HG02571 (cell line): ENCODE measurements around the gene TTLL10.
"Not testable (repeated sequence)": the region's sequence is repeated elsewhere in the genome, so short reads cannot be mapped to it uniquely, and the experiment has no call there.

Experiments used
- ATAC-seq: cut with Tn5 transposase; IDR thresholded peaks from one replicate; pipeline ENCODE4 v1.9.1; 2021; ENCODE audit warnings: mild to moderate bottlenecking, moderate library complexity; ENCODE audit not compliant: unreplicated experiment

The TTLL10 gene

GRCh38 chr1:1170215-1171091 is 3.2 kb upstream of the TTLL10 start:
- no peak for ATAC-seq

- ATAC-seq, result no peak
Observed at GRCh38 chr1:1171161-1171545, 2.5 kb upstream of the TTLL10 start.

- no peak for ATAC-seq
Observed at GRCh38 chr1:1171546-1172340, 1.9 kb upstream of the TTLL10 start.

DNA sequence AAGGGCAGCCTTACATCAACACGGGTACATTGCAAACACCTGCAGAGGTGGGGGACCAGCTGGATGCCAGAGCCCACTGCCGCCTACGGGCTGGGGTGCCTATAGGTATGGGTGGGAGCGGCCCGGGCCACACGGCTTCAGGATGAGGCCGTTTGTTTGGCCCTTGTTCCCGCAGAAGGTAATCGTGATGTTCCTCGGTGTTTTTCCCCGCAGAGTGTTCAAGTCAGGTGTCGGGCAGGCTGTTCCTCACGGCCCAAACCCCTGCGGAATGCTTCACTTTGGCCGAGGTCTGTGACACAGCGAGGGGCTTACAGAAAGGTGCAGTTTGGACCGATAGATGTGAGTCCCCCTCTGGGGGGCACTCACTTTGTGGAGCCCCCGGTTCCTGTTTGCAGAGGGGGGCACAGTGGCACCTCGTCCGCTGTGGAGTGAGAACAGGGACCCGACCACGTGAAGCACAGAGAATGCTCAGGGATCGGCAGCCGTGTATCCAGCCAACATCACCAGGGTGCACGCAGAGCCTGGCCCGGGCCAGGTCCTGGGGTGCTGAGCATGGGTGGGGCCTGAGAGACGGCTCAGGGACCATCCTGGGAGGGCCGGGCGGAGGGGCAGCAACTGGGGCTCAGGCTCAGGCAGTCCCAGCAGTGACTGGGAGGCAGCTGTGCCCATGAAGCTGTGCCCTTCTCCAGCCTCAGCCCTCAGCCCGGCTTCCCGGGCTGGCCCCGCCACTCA is 453 bp upstream of the TTLL10 start:
- ATAC-seq, result no peak

DNA sequence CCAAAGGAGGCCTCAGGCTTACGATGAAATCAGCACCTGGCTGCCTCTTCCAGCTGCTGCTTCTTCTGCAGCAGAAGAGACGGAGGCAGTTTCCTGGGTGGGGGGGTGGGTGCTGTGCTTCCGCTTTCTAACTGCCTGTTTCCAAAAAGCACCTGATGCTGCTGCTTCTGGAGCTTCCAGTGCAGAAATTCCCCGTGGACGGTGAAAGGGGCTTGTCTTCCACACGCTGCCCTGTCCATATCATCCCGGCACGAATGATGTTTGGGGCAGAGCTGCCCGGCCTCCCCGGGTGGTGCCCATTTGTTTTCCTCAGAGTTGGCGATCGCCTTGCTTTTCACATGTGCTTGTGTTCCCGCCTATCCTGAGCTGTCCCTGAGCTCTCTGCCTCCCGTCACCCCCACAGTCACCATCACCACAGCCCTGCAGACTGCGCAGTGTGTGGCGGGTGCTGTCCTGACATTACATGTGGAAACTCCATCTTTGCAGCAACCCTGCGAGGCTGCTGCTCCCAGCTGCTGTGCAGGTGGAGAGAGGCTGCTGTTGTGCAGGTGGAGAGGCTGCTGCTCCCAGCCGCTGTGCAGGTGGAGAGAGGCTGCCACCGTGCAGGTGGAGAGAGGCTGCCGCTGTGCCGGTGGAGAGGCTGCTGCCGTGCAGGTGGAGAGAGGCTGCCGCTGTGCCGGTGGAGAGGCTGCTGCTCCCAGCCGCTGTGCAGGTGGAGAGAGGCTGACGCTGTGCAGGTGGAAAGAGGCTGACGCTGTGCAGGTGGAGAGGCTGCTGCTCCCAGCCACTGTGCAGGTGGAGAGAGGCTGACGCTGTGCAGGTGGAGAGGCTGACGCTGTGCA is 1.8 kb downstream of the TTLL10 start:
- ATAC-seq, result no peak

DNA sequence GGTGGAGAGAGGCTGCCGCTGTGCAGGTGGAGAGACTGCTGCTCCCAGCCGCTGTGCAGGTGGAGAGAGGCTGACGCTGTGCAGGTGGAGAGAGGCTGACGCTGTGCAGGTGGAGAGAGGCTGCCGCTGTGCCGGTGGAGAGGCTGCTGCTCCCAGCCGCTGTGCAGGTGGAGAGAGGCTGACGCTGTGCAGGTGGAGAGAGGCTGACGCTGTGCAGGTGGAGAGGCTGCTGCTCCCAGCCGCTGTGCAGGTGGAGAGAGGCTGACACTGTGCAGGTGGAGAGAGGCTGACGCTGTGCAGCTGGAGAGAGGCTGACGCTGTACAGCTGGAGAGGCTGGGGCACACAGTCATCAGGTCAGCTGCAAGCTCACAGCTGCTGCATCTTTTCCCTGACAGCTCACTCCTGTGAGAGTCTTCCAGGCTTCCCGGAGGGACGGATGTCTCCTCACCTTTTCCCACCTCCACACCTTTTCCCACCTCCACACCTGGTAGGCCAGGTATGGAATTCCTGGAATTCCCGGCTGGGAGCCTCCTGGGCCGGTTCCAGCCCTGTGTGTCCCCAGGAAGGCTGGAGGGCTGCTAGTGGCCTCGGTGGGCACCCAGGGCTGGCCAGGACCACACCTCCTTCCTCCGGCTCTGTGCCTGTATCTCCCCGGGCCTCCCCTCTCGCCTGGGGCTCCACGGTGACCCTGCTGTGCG is 2.5 kb downstream of the TTLL10 start:
- not testable (repeated sequence) for ATAC-seq

GRCh38 chr1:1176931-1177330 is 3.3 kb downstream of the TTLL10 start:
- no peak for ATAC-seq

DNA sequence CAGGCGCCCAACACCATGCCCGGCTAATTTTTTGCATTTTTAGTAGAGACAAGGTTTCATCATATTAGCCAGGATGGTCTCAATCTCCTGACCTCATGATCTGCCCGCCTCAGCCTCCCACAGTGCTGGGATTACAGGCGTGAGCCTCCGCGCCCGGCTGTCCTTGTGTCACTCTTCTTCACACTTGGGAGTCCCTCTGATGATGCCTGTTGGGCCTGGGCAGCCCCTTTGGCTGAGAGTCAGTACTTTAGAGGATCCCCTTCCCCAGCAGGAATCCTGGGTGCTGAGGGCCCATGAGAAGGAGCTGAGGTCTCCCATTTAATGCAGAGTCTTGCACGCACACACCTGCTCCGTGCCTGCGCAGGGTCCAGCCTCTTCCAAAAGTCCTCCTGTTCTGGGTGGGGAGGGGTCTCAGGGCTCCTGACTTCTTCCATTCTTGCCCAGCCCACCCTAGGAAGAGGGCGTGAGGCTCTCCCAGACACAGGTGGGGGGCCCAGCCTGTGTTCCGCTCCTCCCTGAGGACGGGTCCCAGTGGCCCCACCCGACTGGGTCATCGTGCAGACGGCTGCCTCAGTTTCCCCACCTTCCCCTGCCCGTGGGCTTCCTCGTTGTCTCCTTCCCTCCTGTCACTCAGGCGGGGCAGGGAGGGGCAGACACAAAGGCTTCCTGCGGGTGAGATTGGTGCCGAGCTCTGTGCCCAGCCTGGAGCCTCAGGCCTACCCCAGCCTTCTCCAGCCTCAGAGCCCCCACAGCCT is 3.9 kb downstream of the TTLL10 start:
- no peak for ATAC-seq

DNA sequence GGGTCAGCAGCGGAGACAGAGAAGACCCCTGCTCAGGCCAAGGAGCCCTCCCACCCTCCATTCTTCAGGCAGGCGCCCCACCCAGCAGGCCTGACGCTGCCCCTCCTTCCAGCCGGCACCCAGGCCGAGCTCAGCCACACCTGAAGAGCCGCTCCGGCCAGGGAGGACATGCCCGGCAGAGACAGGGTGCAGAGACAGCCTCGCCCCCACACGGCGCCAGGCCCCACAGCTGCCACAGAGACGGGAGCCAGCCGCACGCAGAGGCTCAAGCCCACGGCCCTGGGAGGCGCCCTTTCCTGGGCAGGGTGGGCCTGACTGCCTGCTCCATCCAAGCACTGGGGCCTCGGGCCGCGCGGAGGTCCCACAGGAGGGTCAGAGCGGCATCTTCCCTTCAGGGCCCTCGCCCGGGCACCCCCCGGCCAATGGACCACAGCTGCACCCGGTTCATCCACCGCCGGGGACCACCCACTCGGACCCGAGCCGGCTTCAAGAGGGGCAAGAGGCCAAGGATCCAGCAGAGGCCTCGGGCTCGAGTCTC is 5.2 kb downstream of the TTLL10 start:
- no peak for ATAC-seq

DNA sequence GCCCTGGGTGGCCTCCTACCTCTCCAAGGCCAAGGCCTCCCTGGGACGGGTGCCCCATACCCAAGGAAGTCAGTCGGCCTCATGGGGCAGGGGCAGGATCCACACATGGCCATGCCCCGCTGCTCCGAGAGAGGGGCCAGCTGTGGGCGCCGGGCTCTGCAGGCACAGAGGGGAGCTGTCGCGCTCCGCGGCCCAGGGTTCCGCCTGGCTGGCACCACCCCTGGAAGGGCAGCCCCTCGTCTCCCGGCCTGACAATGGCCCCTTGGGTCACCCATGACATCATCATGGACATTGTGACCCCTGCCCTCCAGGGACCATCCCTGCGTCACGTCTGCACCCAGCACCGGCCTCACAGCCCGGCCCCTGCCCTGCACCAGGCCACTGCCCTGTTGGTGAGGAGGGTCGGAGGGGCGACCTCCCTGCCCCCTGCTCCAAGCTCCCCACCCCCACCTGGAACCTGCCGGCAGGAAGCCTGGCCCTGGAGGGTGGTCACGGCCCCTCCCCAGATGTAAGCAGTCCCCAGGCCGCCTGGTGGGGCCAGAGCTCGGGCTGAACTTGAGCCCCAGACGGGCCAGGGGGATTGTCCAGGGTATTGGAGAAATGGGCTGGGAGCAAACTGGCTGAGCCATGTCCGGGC is 5.8 kb downstream of the TTLL10 start:
- ATAC-seq, result no peak

GRCh38 chr1:1179983-1180861 is 6.5 kb downstream of the TTLL10 start:
- no peak for ATAC-seq

GRCh38 chr1:1181129-1181937 is 7.7 kb downstream of the TTLL10 start:
- no peak for ATAC-seq

- no peak for ATAC-seq
Observed at GRCh38 chr1:1181938-1182410, 8.3 kb downstream of the TTLL10 start.

DNA sequence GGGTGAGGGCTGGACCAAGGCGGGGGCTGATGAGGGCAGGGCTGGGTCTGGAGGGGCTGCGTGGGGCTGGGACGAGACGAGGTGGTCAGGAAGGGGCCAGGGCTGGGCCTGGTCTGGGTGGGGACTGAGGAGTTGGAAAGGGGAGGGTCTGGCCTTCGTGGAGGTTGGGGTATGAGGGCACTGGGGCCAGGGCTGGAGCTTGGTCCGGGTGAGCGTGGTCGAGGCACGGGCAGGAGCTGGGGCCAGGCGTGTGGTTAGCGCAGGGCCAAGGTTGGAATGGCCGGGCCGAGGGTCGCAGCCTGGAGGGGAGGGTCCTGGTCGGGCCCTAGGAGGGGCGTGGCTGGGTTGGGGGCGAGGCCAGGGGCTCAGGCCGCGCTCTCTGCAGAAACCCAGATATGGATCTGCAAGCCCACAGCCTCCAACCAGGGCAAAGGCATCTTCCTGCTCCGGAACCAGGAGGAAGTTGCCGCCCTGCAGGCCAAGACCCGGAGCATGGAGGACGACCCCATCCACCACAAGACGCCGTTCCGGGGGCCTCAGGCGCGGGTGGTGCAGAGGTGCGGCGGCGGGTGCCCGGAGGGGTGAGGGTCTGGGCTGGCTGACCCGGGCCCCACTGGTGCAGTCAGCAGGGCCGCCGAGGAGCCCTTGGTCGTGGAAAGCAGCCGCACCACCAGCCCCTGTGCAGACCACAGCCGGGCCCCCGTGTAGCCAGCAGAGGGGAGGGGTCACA is 9.0 kb downstream of the TTLL10 start:
- ATAC-seq, result no peak

DNA sequence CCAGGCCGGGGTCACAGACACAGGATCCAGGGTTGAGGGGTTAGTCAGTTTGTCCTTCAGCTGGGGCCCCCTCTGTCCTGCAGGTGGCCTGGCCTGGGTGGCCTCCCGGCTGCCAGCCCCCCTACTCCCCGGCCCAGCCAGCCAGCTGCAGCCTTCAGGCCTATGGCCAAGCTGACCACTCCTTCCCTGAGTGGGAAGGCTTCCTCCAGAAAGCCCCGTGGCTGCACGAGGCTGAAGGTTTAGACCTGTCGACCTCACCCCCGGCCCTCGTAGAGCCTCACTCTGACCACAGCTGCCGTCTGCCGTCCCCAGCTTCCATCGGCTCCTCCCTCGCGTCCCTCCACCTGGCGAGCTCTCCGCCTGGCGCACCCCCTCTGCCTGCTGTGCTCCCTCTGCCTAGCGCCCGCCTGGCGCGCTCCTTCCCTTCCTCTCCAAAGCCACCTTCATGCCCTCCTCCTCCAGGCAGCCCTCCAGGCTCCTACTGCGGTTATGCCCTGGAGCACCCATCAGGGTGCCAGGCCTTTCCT is 9.6 kb downstream of the TTLL10 start:
- ATAC-seq, result no peak
